Left colon (tissue), 2 donors: ENCODE results near the gene KIZ. TPM values are rescaled to one million over a fixed set of nuclear protein-coding genes. Genes with fewer than 3 reads are reported as not detected.
"Not testable (repeated sequence)": the region's sequence is repeated elsewhere in the genome, so short reads cannot be mapped to it uniquely, and the experiment has no call there.

ENCODE experiments used
- ATAC-seq: fragments of 200-7000 bp; cut with Tn5 transposase; one replicate; pipeline ENCODE4 v1.9.1; 2020; ENCODE audit warnings: mild to moderate bottlenecking, moderate library complexity
- DNase-seq, 2 donors: peaks; one replicate each; pipeline ENCODE4 v3.0.0-alpha.2; 2020
- intact Hi-C, 2 donors: fragments of 100-400 bp; cut with DNase I in 1 of 2; cut with micrococcal nuclease in 1 of 2; formaldehyde crosslinking; loops; one replicate each; pipeline versions ENCODE4 v1.11.2 to v1.14.0; 2022; cut with DNase I, micrococcal nuclease
- total RNA-seq, 2 donors: library from RNA; stranded (reverse); fragmentation: NEBNext Ultra II Directional; extraction: Animal tissue kit (Norgen Biotek cat#: 25700); gene quantifications; one replicate each; pipeline ENCODE4 v1.2.1, GENCODE V29; 2021
- donor health status: DM: no; HTN: no; CAD: no.
- donor health status: DM: yes; HTN: yes; CAD: no.

Gene KIZ
- total RNA-seq, 2 donors from 2014 or later = 10.0 to 23.4 TPM

DNA sequence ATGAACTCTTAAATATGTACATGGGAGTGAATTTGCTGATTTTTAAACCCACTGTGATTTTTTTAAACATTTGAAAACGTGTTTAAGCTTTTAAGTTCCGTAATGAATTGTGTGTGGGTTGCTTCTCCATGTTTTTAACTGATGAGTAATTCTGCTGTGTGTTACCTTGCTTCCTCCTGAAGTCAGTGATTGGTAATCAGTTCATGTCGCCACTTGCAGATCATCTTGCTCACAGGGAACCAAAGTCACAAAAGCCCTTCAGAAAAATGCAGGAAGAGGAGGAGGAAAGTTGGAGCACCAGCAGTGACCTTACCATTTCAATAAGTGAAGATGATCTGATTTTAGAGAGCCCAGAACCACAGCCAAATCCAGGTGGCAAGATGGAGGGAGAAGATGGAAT, 36.7 kb downstream of the KIZ start:
- no peak for DNase-seq
- intact Hi-C loops = no loop called here
- no peak for ATAC-seq

DNA sequence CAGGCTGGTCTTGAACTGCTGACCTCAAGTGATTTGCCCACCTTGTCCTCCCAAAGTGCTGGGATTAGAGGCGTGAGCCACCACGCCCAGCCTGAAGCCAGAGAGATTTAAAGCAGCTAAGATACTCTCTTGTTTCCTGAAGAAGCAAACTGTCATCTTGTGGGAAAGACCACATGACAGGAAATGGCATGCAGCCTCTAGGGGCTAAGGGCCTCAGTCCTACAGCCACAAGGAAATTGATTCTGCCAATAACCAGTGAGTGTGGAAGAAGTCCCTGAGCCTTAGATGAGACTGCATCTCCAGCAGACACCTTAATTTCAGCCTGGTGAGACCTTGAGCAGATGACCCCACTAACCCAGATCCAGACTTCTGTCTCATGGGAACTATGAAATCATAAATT, 40.9 kb downstream of the KIZ start:
- ATAC-seq (no peak), DNase-seq (no peak)
- intact Hi-C loops = no loop called here

DNA sequence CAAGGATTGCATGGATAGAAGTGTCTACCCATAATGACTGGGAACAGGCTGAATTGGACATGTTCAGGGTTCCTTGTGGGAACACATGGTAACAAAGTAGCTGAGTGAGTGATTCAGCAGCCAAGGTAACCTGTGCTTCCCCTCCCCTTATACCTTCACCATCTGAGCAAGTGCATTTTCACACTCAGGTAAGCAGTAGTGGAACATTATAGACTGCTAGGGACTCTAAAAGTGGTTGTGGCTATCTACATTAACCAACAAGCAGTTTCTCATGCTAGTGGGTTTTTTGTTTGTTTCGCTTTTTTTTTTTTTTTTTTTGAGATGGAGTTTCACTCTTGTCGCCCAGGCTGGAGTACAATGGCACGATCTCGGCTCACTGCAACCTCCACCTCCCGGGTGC, 41.4 kb downstream of the KIZ start:
- no peak for ATAC-seq
- intact Hi-C loops = no loop called here

DNA sequence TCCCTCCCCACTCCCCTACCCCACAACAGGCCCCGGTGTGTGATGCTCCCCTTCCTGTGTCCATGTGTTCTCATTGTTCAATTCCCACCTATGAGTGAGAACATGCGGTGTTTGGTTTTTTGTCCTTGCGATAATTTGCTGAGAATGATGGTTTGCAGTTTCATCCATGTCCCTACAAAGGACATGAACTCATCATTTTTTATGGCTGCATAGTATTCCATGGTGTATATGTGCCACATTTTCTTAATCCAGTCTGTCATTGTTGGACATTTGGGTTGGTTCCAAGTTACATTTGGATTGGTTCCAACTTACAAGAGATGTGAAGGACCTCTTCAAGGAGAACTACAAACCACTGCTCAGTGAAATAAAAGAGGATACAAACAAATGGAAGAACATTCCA, 42.2 kb downstream of the KIZ start:
- intact Hi-C loops, ATAC-seq, DNase-seq: not testable (repeated sequence)

More for the DNA sequence above, 41.4 kb downstream of the KIZ start:
- DNase-seq = no peak

DNA sequence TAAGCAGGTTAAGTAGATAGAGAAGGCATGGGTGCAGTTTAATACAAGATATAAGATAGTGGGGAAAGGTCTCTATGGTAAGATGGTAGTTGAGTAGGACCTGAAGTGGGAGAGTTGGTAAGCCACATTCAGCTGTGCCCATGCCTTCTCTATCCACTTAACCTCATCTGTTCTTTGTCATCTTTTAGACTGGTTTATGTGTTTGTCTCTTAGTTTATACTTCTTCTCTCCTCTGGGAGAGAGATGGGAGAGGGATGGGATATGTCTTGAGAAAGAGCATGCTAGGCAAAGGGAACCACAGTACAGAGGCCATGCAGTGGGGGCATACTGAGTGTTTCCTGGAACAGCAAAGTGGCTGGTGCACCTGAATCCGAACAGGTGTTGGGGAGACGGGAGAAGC, 46.7 kb downstream of the KIZ start:
- DNase-seq = no peak
- no peak for ATAC-seq
- intact Hi-C loops = no loop called here

DNA sequence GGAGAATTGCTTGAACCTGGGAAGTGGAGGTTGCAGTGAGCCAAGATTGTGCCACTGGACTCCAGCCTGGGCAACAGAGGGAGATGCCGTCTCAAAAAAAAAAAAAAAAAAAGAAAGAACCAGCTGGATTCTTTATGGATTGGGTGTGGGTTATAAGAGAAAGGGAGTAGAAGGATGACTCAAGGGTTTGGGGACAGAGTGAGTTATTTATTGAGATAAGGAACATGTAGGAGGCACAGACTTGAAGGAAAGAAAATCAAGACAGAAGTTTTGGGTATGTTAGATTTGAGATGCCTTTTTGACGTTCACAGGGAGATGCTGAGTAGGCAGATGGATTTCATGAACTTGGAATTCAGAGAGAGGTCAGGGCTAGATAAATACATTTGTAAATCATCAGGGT, 47.6 kb downstream of the KIZ start:
- ATAC-seq (no peak), DNase-seq (no peak)
- intact Hi-C loops = no loop called here

DNA sequence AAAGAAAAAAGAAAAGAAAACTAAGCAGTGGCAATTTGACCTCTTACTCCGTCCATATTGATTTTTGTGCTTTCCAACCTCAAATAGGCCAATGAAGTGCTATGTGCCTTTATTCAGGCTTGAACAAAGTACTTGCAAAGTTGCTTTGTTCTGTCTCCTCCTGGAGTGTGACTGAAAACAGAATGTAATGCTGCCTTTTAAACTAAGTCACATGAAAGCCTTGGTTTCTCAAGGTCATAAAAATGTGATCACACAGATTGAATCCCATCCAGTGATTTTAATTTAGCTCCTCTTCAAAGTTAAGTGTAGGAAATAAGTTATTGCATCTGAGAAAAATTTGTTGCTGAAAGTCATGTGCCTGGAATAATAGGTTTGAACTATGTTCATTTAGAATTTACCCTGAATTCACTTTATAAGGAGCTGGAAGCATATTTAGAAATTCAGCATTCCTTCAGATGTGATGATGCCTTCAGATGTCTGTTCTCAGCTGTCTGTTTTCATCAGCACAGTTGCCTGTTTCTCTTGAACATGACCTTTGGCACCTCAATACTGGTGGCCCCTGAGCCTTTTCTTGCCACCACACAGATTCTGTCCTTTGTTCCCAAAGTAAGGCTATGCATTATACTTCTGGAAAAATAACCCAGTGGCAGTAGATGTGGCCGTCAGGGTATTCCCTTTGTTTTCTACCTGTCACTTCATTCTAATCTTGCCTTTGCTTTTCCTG, 48.8 kb downstream of the KIZ start:
- DNase-seq = no peak
- ATAC-seq = no peak
- intact Hi-C loops = no loop called here

DNA sequence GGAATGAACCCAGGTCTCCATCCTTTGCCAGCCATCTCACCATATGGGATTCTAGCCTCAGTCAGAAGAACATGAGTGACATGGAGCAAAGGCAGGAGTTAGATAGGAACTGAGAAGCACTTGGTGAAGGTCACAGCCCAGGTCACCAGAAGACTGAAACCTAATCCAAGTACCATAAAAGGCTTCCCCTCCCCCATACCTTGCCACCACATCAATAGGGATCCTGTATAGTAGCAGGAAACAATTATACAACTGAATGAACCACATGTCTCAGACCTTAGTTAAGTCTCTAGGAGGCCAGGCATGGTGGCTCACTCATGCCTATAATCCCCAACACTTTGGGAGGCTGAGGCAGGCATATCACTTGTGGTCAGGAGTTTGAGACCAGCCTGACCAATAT, 49.6 kb downstream of the KIZ start:
- intact Hi-C loops = no loop called here
- DNase-seq = no peak
- ATAC-seq = no peak

DNA sequence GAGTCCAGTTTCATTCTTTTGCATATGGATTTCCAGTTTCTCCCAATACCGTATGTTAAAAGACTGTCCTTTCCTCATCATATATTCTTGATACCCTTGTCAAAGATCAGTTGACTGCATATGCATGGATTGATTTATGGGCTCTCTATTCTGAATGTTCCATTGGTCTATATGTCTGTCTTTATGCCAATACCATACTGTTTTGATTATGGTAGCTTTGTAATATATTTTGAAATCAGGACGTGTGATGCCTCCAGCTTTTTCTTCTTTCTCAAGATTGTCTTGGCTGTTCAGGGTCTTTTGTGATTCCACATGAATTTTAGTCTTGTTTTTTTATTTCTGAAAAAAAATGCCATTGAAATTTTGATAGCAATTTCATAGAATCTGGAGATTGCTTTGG, 51.9 kb downstream of the KIZ start:
- intact Hi-C loops = no loop called here
- no peak for DNase-seq
- ATAC-seq = no peak

DNA sequence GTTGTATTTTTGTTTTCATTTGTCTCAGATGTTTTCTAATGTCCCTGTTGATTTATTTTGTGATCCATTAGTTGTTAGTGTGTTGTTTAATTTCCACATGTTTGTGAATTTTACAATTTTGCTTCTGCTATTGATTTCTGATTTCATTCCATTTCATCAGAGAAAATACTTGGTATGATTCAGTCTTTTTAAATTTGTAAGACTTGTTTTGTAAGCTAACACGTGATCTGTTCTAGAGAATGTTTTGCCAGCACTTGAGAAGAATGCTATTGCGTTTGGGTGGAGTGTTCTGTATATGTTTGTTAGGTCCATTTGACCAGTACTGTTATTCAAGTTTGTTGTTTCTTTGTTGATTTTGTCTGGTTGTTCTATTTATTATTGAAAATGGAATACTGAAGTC, 53.9 kb downstream of the KIZ start:
- intact Hi-C loops = no loop called here
- DNase-seq = no peak
- ATAC-seq = no peak

DNA sequence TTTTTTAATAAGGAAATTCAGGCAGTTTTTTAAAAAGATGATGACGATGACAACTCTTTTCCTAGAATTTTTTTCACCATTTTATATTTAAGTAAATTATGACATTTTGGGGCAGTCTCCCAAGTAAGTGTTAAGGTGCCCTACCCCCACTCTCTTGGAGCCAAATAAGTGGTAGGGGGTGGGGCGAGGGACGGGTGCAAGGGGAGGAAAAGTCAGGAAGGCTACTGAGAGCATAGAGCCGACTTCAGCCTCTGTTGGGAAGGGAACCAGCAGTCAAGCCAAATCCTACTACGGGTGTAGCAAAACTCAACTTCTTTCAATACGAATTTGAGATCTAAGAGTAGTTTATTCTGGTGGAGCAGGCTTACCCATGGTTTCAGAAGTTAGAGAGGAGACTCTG, 54.4 kb downstream of the KIZ start:
- intact Hi-C loops = no loop called here
- ATAC-seq (no peak), DNase-seq (no peak)

DNA sequence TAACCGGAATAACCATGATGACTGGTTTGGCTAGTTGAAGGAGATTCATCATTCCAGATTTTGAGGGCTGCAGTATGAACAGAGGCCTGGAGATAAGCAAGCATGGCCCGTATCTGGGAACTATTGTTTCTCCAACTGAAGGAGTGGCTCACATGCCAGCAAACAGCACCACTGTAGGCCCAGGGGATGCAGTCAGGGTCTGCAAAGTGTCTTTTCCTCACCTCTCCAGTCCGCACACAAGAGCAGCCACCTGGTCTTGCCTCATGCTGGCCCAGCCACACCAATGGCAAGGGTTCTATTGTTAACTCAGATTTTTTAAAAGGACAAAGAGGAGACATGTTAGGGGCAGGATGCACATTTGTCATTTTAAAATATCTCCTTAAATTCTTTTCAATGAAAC, 55.1 kb downstream of the KIZ start:
- intact Hi-C loops = no loop called here
- ATAC-seq = no peak
- no peak for DNase-seq

DNA sequence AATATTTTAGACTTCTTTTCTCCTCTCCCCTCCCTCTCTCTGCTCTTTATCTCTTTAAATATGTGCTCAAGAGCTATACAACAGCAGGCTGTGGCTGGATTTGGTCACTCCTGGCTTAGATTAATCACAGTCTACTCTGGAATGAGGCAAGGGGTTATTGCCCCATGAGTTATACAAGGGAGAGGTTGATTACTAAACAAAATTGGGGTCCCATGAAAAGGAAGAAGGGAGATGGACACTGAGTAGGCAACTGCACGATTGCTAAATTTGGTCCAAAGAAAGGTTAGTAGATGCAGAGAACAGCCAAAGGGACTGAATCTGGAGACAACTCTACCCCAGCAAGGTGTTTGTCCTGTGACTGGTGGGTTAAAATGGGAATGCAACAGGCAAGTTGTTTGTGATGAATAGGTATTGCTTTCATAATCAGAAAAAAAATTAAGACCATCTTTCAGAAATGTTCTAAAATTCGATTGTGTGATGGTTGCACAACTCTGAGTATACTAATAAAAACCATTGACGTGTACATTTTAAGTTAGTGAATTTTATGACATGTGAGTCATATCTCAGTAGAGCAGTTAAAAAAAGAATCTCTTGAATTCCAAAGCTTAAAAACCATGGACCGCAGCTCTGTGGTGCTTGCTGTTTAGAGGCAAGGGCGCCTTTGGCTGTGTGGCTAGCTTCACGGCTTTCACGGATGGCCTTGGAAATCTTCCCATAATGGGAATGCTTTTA, 57.1 kb downstream of the KIZ start:
- intact Hi-C loops = no loop called here
- ATAC-seq (peak; percentile 84), DNase-seq (peak; percentile 11 to 35)

DNA sequence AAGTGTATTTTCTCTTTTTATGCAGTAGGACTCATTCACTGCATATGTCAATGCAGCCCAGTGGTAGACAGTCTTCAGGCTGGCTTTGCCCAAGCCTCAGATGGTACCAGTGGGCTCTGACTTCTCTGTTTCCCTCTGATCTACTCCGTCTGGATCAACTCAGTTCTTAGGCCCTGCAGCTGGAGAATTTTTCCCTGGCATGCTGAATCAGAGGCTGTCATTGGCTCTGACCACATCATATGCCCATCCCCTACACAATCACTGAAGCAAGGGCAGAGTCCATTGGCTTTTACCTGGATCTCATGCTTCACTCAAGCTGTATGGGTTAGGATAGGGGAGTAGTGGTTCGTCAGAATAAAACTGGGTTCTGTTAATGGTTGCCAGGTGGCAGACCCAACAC, 57.8 kb downstream of the KIZ start:
- intact Hi-C loops = no loop called here
- DNase-seq = no peak
- peak; percentile 78 for ATAC-seq

DNA sequence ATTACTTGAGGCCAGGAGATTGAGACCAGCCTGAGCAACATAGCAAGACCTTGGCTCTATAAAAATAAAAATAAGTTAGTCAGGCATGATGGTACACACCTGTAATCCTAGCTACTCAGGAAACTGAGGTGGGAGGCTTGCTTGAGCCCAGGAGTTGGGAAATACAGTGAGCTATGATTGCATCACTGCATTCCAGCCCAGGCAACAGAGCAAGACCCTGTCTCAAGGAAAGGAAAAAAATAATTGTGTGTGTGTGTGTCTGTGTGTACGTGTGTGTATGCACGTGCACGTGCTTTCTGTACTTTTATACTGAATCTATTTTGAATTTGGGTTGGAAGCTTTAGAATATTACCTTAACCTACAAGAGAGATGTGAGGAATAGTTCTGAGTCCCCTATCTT, 58.9 kb downstream of the KIZ start:
- intact Hi-C loops = no loop called here
- DNase-seq = no peak
- no peak for ATAC-seq

DNA sequence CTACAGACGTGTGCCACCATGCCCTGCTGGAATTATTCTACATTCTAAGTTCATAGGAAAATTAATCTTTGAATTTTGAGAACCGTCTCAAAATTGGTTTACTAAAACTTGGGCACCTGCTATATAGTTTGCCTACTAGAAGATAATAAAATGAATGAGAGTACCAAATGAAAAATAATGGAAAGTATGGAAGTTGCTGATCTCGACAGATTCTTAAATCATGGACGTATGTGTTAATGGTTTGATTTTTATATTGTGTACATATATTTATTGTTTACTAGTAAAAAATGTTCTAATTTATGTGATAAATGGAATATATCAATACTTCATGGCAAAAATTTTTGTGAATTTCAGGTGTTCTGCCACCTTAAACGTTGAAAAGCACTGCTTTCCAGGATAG, 60.0 kb downstream of the KIZ start:
- intact Hi-C loops = no loop called here
- DNase-seq (no peak), ATAC-seq (no peak)

DNA sequence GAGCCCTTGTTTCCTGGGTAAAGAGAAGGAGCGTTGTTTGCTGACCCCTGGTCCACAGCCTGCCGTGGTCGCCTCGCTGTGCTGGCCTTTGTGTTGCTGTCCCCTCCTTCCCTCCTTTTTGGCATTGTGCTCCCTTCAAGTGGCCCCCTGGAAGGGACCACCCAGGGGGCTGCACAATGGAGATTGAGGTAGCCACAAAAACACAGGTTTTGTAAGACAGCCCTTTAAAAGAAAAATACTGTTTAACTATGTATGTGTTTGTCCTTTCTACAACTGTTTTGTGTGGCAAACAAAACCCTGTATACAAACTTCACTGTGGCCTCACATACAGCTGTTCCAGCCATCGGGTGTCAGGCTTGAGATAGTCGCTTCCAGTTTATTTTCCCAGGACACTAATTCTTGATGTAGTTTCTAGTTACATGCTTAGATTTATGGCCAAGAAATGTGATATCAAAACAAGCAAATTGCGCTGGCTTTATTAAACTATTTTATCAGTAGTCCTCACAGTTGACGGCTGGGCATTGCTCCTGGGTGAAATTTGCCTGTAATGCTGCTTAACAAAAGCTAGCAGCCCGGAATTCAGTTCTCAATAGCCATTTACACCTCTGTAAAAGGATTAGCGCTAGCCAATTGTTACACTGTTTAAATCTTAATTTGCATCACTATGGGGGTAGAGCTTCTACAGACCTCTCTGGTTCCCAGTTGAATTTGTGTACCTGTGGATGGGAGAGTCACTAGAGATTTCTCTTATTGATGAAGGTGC, 64.1 kb downstream of the KIZ start:
- no peak for DNase-seq
- intact Hi-C loops = no loop called here
- ATAC-seq = no peak

DNA sequence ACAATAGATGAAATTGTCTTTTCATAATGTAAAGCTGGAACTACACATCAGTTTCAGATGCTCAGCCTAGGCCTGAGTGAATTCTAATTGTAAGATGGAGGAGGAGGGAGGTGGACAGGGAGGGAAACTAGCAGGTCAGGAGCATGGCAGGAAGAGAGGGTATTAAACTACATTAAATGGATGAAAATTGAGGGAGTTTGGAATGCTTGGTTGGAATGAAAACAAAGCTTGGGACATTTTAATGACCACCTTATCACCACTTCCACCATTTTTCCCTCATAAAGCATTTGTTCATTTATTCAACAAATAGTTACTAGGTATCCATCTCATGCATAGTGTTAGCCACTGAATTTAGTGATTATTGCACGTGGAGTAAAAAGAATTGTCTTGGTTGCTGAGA, 65.0 kb downstream of the KIZ start:
- ATAC-seq (no peak), DNase-seq (no peak)
- intact Hi-C loops = no loop called here

DNA sequence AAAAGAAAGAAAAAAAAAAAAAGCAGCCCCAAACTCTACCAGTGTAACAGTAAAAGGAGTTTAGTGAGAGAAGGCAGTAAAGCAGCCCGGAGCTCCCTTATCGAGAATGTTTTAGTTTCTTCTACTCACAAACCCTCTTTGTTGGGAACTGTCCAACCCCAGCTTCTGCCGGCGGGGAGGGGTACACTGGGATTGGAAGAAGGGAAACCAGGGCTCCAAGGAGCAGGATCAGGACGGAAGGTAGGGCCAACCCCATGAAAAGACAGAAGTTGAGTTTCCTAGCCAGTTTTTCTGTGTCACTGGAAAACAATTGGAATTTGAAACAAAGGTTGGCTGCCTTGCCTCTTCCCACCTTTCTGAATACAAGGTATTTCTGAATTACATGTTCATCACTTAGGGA, 66.0 kb downstream of the KIZ start:
- intact Hi-C loops = no loop called here
- ATAC-seq (no peak), DNase-seq (no peak)

DNA sequence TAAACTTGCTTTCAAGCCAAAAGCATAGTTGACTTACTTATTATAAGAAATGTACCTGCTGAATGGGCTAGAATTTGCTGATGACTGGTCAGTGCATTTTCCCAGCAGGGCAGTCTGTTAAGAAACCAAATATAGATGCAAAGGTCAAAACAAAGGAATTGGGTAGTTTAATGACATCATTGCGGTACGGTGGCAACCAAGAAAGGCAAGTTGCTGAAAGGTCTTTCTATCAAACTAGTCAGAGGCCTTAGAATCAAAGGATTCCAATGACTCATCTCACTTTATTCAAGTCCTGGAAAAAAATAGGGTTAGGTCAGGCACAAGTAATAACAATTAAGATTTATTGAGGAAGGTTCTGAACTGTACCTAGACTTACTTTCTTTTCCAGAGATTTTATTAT, 76.4 kb downstream of the KIZ start:
- no peak for ATAC-seq
- DNase-seq = no peak

More for the DNA sequence above, 76.4 kb downstream of the KIZ start:
- intact Hi-C loops = no loop called here
